Ishikawa (cell line): ENCODE results near the gene SLAMF7.

Experiments used
- CEBPB ChIP-seq: IDR thresholded peaks from 2 replicates; pipeline ENCODE4 v1.6.1; 2012
- CREB1 ChIP-seq: IDR thresholded peaks from 2 replicates; pipeline ENCODE4 v1.6.1; 2012; ENCODE audit warnings: low read depth
- EGR1 ChIP-seq: IDR thresholded peaks from 2 replicates; pipeline ENCODE4 v1.6.1; 2012
- EP300 ChIP-seq: IDR thresholded peaks from 2 replicates; pipeline ENCODE4 v1.6.1; 2012; ENCODE audit warnings: borderline replicate concordance
- FOXM1 ChIP-seq: IDR thresholded peaks from 2 replicates; pipeline ENCODE4 v1.6.1; 2012; ENCODE audit warnings: low read depth, borderline replicate concordance
- MAX ChIP-seq: IDR thresholded peaks from 2 replicates; pipeline ENCODE4 v1.6.1; 2012
- NFIC ChIP-seq: IDR thresholded peaks from 2 replicates; pipeline ENCODE4 v1.6.1; 2012
- RAD21 ChIP-seq: IDR thresholded peaks from 2 replicates; pipeline ENCODE4 v1.6.1; 2012; ENCODE audit warnings: low read depth
- REST ChIP-seq: IDR thresholded peaks from 2 replicates; pipeline ENCODE4 v1.6.1; 2012; ENCODE audit warnings: low read depth, mild to moderate bottlenecking
- TAF1 ChIP-seq: IDR thresholded peaks from 2 replicates; pipeline ENCODE4 v1.6.1; 2012; ENCODE audit warnings: low read depth, mild to moderate bottlenecking
- TEAD4 ChIP-seq: IDR thresholded peaks from 2 replicates; pipeline ENCODE4 v1.6.1; 2012
- USF1 ChIP-seq: IDR thresholded peaks from 2 replicates; pipeline ENCODE4 v1.6.1; 2012
- ZBTB7A ChIP-seq: IDR thresholded peaks from 2 replicates; pipeline ENCODE4 v1.6.1; 2012; ENCODE audit warnings: low read depth

- TF ChIP-seq CREB1 (no peak), CEBPB (no peak), EGR1 (no peak), MAX (no peak), REST (no peak), TEAD4 (no peak), RAD21 (no peak), EP300 (no peak), TAF1 (no peak), NFIC (no peak), FOXM1 (no peak), ZBTB7A (no peak), USF1 (no peak)
Measured at GRCh38 chr1:160748181-160748877, 9.3 kb downstream of the SLAMF7 start.
